Stomach (tissue), 4 donors: Measurements from ENCODE around the gene PITX1.

Experiments used
- EP300 ChIP-seq: sonication (generic); formaldehyde crosslinking; IDR thresholded peaks from one replicate; pipeline ENCODE4 v1.6.1; 2017; ENCODE audit warnings: antibody characterized with exemption
- TF ChIP-seq, protein P1 (sequence below), 7 experiments: fragments of 450-650 bp in 4 of 7; fragments of 200-600 bp in 3 of 7; sonication (generic) in 3 of 7; IDR thresholded peaks; one replicate each; pipeline ENCODE4 v1.5.1; 2016 to 2019; ENCODE audit warnings: antibody characterized with exemption in 7 of 7, control low read depth in 2 of 7, mild to moderate bottlenecking in 1 of 7

- no peak for TF ChIP-seq EP300
- TF ChIP-seq, protein P1, sequence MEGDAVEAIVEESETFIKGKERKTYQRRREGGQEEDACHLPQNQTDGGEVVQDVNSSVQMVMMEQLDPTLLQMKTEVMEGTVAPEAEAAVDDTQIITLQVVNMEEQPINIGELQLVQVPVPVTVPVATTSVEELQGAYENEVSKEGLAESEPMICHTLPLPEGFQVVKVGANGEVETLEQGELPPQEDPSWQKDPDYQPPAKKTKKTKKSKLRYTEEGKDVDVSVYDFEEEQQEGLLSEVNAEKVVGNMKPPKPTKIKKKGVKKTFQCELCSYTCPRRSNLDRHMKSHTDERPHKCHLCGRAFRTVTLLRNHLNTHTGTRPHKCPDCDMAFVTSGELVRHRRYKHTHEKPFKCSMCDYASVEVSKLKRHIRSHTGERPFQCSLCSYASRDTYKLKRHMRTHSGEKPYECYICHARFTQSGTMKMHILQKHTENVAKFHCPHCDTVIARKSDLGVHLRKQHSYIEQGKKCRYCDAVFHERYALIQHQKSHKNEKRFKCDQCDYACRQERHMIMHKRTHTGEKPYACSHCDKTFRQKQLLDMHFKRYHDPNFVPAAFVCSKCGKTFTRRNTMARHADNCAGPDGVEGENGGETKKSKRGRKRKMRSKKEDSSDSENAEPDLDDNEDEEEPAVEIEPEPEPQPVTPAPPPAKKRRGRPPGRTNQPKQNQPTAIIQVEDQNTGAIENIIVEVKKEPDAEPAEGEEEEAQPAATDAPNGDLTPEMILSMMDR (IDR thresholded peaks at IDR 0.05), result no peak
These were observed 20.6 kb downstream of the PITX1 start for GRCh38 chr5:135013445-135013844.
